Gastroesophageal sphincter (tissue), 3 donors: ENCODE results near the gene ENTHD1.

Experiments used
- EP300 ChIP-seq: sonication (generic); formaldehyde crosslinking; IDR thresholded peaks from one replicate; pipeline ENCODE4 v1.6.1; 2017; ENCODE audit warnings: antibody characterized with exemption, mild to moderate bottlenecking
- POLR2A ChIP-seq, 2 donors: fragments of 450-650 bp; IDR thresholded peaks; one replicate each; pipeline ENCODE4 v1.6.1; 2017; ENCODE audit warnings: antibody characterized with exemption in 2 of 2, mild to moderate bottlenecking in 2 of 2, moderate library complexity in 1 of 2
- POLR2AphosphoS5 ChIP-seq: sonication (generic); formaldehyde crosslinking; IDR thresholded peaks from one replicate; pipeline ENCODE4 v1.6.1; 2017; ENCODE audit warnings: antibody characterized with exemption
- TF ChIP-seq, protein P1 (sequence below), 4 experiments: fragments of 200-600 bp in 2 of 4; fragments of 450-650 bp in 2 of 4; sonication (generic) in 1 of 4; IDR thresholded peaks; one replicate each; pipeline ENCODE4 v1.5.1; 2017 to 2019; ENCODE audit warnings: antibody characterized with exemption in 4 of 4, mild to moderate bottlenecking in 2 of 4, moderate library complexity in 2 of 4

DNA sequence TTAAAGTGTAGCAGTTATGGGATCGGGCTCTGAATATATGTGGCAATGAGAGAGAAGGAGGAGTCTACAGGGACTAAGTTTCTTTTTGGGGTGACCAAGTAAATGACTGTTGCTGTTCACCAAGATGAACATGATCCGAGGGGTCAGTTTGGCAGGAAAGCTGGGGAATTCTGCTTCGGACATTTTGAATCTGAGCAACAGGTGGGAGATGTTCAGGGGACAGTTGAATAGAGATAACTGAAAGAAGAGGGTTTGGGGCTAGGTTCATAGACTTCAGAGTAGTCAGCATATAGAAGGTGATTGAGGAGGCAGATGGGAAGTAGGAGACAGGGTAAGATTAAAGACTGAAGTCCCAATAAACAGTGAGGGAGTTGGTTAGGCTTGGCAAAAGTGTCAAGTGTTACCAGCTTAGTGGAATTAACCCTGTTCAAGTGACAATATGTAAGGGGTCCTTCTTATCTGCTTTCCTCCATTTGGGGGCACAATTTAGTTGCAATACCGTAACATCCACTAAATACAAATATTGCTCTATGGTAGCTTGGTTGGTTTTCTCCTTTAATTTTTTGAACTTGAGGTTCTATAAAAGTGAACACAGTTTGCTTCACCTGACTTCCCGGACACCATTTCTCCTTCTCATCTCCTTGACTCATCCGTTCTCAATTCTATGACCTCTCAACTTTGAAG is 2.9 kb upstream of the ENTHD1 start:
- TF ChIP-seq, protein P1, sequence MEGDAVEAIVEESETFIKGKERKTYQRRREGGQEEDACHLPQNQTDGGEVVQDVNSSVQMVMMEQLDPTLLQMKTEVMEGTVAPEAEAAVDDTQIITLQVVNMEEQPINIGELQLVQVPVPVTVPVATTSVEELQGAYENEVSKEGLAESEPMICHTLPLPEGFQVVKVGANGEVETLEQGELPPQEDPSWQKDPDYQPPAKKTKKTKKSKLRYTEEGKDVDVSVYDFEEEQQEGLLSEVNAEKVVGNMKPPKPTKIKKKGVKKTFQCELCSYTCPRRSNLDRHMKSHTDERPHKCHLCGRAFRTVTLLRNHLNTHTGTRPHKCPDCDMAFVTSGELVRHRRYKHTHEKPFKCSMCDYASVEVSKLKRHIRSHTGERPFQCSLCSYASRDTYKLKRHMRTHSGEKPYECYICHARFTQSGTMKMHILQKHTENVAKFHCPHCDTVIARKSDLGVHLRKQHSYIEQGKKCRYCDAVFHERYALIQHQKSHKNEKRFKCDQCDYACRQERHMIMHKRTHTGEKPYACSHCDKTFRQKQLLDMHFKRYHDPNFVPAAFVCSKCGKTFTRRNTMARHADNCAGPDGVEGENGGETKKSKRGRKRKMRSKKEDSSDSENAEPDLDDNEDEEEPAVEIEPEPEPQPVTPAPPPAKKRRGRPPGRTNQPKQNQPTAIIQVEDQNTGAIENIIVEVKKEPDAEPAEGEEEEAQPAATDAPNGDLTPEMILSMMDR (IDR thresholded peaks at IDR 0.05), result no peak
- TF ChIP-seq POLR2A (IDR thresholded peaks at IDR 0.05) (no peak), EP300 (no peak), POLR2AphosphoS5 (no peak)
